ENCODE measurements around the gene ZNF668.
A peak's percentile ranks its signal among the peaks of the same experiment; 100 is the strongest.

Gene ZNF668

DNA sequence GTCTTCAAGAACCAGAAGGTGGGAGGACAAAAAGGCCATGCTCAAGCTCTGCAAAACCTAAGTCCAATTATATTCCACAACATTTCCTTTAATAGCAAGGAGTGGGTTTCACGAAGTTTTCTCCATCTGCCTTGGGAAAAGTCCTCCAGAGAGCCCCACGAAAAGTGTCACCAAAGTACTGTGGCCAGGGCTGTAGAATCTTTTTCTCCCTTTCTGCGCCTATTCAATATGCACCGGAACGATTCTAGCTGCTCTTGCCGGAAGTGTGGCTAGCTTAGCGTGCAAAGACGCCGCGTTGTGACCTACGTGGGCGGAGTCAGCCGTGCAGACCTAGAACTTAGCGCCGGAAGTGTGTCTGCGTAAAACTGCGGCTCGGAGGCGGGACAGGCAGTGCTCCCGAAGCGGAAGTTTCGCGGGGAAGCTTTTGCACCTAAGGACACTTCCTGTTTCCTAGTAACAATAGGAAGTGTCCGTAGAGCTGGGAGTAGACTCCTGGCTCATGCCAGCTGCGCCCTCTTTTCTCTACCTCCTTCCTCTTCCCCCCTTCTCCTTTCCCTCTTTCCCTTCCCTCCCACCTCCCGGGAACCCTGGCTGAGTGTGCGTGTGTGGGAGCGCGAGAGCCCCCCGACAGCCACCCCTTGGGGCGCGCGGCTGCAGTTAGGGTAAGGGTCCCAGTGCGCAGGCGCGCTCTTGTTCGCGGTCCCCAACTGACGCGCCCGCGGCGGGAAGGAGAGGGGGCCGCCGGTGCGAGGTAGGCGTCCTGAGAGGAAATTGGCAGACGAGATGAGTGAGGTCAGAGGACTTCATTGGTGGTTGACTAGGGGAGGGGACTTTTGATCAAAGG, at the start of gene ZNF668, which contains the start of gene ZNF646:
TSS of gene ZNF668 (minus strand) at position 271 of the 844 bp plus-strand sequence. CDS start 9,781 bp downstream, outside the sequence.
TSS of gene ZNF646 (plus strand) at position 453 of the 844 bp plus-strand sequence. CDS start 1,903 bp downstream, outside the sequence.
- DNase-seq (ENCODE audit: low read depth), result peak; percentile 100
- H3K4me3 ChIP-seq (ENCODE audit: low read depth, low read length), result peak within 1 kb of the TSS; percentile 97
- TF ChIP-seq, protein P1, sequence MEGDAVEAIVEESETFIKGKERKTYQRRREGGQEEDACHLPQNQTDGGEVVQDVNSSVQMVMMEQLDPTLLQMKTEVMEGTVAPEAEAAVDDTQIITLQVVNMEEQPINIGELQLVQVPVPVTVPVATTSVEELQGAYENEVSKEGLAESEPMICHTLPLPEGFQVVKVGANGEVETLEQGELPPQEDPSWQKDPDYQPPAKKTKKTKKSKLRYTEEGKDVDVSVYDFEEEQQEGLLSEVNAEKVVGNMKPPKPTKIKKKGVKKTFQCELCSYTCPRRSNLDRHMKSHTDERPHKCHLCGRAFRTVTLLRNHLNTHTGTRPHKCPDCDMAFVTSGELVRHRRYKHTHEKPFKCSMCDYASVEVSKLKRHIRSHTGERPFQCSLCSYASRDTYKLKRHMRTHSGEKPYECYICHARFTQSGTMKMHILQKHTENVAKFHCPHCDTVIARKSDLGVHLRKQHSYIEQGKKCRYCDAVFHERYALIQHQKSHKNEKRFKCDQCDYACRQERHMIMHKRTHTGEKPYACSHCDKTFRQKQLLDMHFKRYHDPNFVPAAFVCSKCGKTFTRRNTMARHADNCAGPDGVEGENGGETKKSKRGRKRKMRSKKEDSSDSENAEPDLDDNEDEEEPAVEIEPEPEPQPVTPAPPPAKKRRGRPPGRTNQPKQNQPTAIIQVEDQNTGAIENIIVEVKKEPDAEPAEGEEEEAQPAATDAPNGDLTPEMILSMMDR (conservative IDR thresholded peaks at IDR 0.05; ENCODE audit: low read depth, low read length), result no peak

DNA sequence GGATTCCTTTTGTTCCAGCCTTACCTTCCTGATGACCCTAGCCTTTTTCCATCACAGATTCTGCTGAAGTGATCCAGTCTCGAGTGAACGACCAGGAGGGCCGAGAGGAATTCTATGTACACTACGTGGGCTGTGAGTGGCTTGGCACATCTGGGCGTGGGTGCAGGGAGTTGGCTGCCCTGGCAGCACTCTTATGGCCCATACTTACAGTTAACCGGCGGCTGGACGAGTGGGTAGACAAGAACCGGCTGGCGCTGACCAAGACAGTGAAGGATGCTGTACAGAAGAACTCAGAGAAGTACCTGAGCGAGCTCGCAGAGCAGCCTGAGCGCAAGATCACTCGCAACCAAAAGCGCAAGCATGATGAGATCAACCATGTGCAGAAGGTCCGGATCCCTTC, 46.1 kb upstream of the ZNF668 start:
- no peak for DNase-seq (ENCODE audit: low read depth)
- TF ChIP-seq, protein P1 (conservative IDR thresholded peaks at IDR 0.05; ENCODE audit: low read depth, low read length), result no peak
- no peak overlapping the region for H3K4me3 ChIP-seq (ENCODE audit: low read depth, low read length)

DNA sequence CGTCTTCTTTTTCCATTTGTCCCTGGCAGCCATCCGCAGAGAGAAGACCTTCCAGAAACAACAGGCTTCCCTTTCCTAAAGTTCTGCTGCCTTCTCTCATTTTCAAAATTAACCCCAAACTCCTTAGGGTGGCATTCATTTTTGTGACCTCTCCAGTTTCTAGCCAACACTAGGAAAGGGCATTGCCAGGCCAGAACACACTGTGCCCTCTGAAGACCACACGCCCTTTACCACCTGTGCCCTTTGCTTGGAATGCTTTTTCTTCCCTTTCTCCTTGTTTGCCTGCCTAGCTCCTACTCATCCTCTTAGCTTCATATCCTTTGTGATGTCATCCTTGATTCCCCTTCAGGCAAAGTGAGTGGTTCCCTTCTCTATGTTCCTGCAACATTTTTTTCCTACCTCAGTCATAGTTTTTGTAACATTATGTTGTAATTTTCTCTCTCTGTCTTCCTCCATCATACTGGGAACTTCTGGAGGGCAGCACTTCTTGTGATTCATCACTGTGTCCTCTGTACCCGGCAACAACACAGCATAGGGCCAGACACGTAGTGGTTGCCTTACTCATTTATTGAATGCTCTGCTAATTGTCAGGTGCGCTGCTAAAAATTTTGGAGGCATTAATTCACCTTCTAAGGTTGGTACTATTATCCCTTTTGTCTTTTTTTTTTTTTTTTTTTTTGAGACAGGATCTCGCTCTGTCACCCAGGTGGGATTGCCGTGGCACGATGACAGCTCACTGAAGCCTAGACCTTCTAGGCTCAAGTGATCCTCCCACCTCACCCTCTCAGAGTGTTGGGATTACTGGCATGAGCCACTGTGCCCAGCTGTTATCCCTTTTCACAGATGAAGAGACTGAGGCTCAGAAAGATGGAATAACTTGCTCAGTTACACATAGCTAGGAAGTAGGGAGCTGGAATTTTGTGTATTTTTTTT, 44.4 kb upstream of the ZNF668 start:
- TF ChIP-seq, protein P1 (conservative IDR thresholded peaks at IDR 0.05; ENCODE audit: low read depth, low read length), result no peak
- peak overlapping the region; percentile 71 for H3K4me3 ChIP-seq (ENCODE audit: low read depth, low read length)
- DNase-seq (ENCODE audit: low read depth), result peak; percentile 84

DNA sequence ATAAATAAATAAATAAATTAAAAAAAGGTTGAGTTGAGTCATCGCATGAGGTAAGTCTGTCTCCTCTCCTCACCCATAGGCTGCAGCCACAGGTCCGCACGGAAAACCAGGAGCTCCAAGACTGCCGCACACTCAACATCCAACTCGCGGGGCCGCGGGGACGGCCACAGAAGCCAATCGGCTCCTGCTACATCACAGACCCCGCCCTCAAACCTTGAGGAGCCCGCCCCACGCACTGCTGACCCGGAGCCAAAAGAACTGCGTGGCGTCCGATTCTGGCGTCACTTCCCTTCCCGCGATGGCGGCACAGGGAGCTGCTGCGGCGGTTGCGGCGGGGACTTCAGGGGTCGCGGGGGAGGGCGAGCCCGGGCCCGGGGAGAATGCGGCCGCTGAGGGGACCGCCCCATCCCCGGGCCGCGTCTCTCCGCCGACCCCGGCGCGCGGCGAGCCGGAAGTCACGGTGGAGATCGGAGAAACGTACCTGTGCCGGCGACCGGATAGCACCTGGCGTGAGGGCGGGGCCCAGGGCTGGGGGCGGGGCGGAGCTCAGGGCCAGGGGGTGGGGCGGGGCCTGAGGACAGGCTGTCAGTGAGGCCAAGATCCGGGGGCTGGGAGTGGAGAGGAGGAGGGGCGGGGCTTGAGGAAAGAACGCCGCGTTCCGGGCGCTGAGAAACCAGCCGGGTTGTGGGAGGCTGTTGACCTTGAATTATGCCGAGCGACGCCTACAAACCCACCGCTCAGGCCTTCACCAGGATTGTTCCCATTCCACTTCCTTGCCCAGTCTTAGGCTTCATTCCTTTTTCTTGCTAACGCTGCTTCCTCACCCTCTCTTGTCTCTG, 43.6 kb upstream of the ZNF668 start, which contains the start of gene KAT8:
TSS of gene KAT8 (plus strand) at position 281 of the 839 bp plus-strand sequence. CDS start at position 299, 18 bp downstream.
- TF ChIP-seq, protein P1 (conservative IDR thresholded peaks at IDR 0.05; ENCODE audit: low read depth, low read length), result no peak
- H3K4me3 ChIP-seq (ENCODE audit: low read depth, low read length), result peak within 1 kb of the TSS; percentile 71
- DNase-seq (ENCODE audit: low read depth), result peak; percentile 99

DNA sequence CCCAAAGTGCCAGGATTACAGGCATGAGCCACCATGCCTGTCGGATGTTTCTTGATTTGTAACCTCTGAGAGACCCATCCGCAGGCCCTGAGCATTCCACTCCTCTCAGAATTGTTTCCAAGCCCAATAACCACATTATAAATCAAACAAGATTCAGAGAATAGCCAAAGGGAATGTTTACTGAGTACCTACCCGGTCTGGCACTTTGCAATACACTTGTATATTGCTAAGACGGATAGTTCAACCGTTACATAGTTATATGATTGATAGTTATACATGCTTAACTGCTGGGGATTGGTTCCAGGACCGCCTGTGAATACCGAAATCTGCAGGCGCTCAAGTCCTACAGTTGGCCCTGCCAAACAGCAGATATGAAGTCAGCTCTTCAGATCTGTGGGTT, 40.4 kb upstream of the ZNF668 start:
- no peak for DNase-seq (ENCODE audit: low read depth)
- no peak overlapping the region for H3K4me3 ChIP-seq (ENCODE audit: low read depth, low read length)
- TF ChIP-seq, protein P1 (conservative IDR thresholded peaks at IDR 0.05; ENCODE audit: low read depth, low read length), result no peak

Data from choroid plexus epithelial cell (primary cell).